Keratinocyte (primary cell): ENCODE results near the gene PCARE. TPM values are rescaled to one million over a fixed set of nuclear protein-coding genes. Genes with fewer than 3 reads are reported as not detected.

Source experiments
- DNase-seq: peaks from one replicate; pipeline ENCODE4 v3.0.0-alpha.2; 2011; ENCODE audit warnings: low read depth, missing footprints, low spot score
- FAIRE-seq: peaks from 2 replicates; lab custom pipeline; 2011; peaks lifted over from hg19 to GRCh38; lab: Jason Lieb, UNC
- H2AFZ ChIP-seq: 2 replicates; pipeline ENCODE4 v1.6.0; 2012; ENCODE audit warnings: low read length, control low read depth, inconsistent platforms; ENCODE audit not compliant: control insufficient read depth
- H3K27ac ChIP-seq: 2 replicates; pipeline ENCODE4 v1.5.1; 2011; ENCODE audit warnings: low read length; ENCODE audit not compliant: control insufficient read depth, insufficient read depth
- H3K27me3 ChIP-seq: 3 replicates; pipeline ENCODE4 v1.6.0; 2011; ENCODE audit warnings: low read length; ENCODE audit not compliant: control insufficient read depth, insufficient read depth; ENCODE audit errors: extremely low read depth
- H3K36me3 ChIP-seq, 2 experiments: 2 replicates in 1 of 2; 3 replicates in 1 of 2; pipeline ENCODE4 v1.5.1; 2011; ENCODE audit warnings: low read length in 2 of 2, mild to moderate bottlenecking in 1 of 2; ENCODE audit not compliant: control insufficient read depth in 2 of 2, insufficient read depth in 2 of 2; ENCODE audit errors: extremely low read depth in 1 of 2
- H3K4me1 ChIP-seq: 3 replicates; pipeline ENCODE4 v1.5.1; 2011; ENCODE audit warnings: low read length; ENCODE audit not compliant: control insufficient read depth, insufficient read depth; ENCODE audit errors: extremely low read depth
- H3K4me2 ChIP-seq: 3 replicates; pipeline ENCODE4 v1.6.0; 2011; ENCODE audit warnings: low read depth, low read length; ENCODE audit not compliant: control insufficient read depth, insufficient read depth; ENCODE audit errors: extremely low read depth
- H3K4me3 ChIP-seq, 3 experiments: fragments of 200-600 bp in 1 of 3; sonication (generic) in 1 of 3; 2 replicates in 2 of 3; 3 replicates in 1 of 3; pipeline ENCODE4 v1.5.1; 2011 to 2016; ENCODE audit warnings: low read length in 3 of 3, mild to moderate bottlenecking in 3 of 3, control low read depth in 2 of 3, inconsistent platforms in 1 of 3, low read depth in 1 of 3, mixed read lengths in 1 of 3, mixed run types in 1 of 3, moderate library complexity in 1 of 3; ENCODE audit not compliant: control insufficient read depth in 2 of 3, insufficient read depth in 2 of 3; ENCODE audit errors: extremely low read depth in 1 of 3
- H3K79me2 ChIP-seq: 2 replicates; pipeline ENCODE4 v1.6.0; 2012; ENCODE audit warnings: low read length; ENCODE audit not compliant: control insufficient read depth, insufficient read depth
- H3K9ac ChIP-seq: 3 replicates; pipeline ENCODE4 v1.6.0; 2011; ENCODE audit warnings: low read length; ENCODE audit not compliant: control insufficient read depth, insufficient read depth; ENCODE audit errors: extremely low read depth
- H3K9me1 ChIP-seq: 3 replicates; pipeline ENCODE4 v1.6.0; 2011; ENCODE audit warnings: low read length; ENCODE audit not compliant: control insufficient read depth, insufficient read depth; ENCODE audit errors: extremely low read depth
- H3K9me3 ChIP-seq: 2 replicates; pipeline ENCODE4 v1.5.1; 2012; ENCODE audit warnings: low read depth, low read length; ENCODE audit not compliant: control insufficient read depth
- H4K20me1 ChIP-seq: 3 replicates; pipeline ENCODE4 v1.6.0; 2011; ENCODE audit warnings: low read length; ENCODE audit not compliant: control insufficient read depth, insufficient read depth; ENCODE audit errors: extremely low read depth
- CTCF ChIP-seq, 3 experiments: IDR thresholded peaks in 1 of 3; conservative IDR thresholded peaks in 1 of 3; optimal IDR thresholded peaks in 1 of 3; 2 replicates in 2 of 3; 3 replicates in 1 of 3; pipeline versions ENCODE3 to v1.5.1; 2011; ENCODE audit warnings: low read length in 3 of 3, mild to moderate bottlenecking in 3 of 3, moderate library complexity in 2 of 3, control low read depth in 1 of 3, inconsistent platforms in 1 of 3; ENCODE audit not compliant: insufficient read depth in 2 of 3; ENCODE audit errors: extremely low read depth in 1 of 3
- EZH2 ChIP-seq: IDR thresholded peaks from one replicate; pipeline ENCODE4 v1.6.1; 2012; ENCODE audit warnings: inconsistent platforms, mild to moderate bottlenecking, low read length, moderate library complexity
- dilution Hi-C: fragments of 300-500 bp; cut with MboI; formaldehyde crosslinking; loops from one replicate; pipeline ENCODE4 v1.7.0; 2020; ENCODE audit warnings: low sequenced_read_pairs; ENCODE audit not compliant: extremely low pct_ligation_motif_present
- polyA plus RNA-seq, 5 experiments: library from polyadenylated mRNA; depleted of rRNA in 3 of 5; stranded (reverse) in 3 of 5; stranded (forward) in 1 of 5; unstranded in 1 of 5; fragments of >200 nt; gene quantifications; 1 replicate in 1 of 5; 2 replicates in 3 of 5; 3 replicates in 1 of 5; pipeline versions ENCODE4 v1.2.1 to v1.2.3, GENCODE V29; 2011 to 2012; ENCODE audit warnings: missing spikeins in 2 of 5, low read depth in 1 of 5, low replicate concordance in 1 of 5

PCARE gene
- polyA plus RNA-seq, 1 donor (not counting 4 experiments of a cell fraction or from before 2014, with no cell fraction given), result not detected

GRCh38 chr2:29014331-29014730 lies 60.0 kb downstream of the PCARE start:
- Histone ChIP-seq H3K4me1 (no peaks in the 10 kb centered on the region), H3K4me2 (no peak overlapping the region), H2AFZ (no peak overlapping the region), H3K36me3 (no peaks in the 10 kb centered on the region), H3K9me1 (no peaks in the 10 kb centered on the region), H3K27ac (no peak overlapping the region), H3K9me3 (no peaks in the 10 kb centered on the region), H3K27me3 (peaks cover 18% of the 10 kb centered on the region), H4K20me1 (no peaks in the 10 kb centered on the region), H3K79me2 (no peaks in the 10 kb centered on the region), H3K4me3 (no peak overlapping the region), H3K9ac (no peak overlapping the region)
- TF ChIP-seq EZH2, result no peak
- TF ChIP-seq CTCF (optimal IDR thresholded peaks at IDR 0.05 in 1 of 3, IDR thresholded peaks at IDR 0.05 in 1 of 3, conservative IDR thresholded peaks at IDR 0.05 in 1 of 3; ENCODE audit: extremely low read depth in 1 of 3, insufficient read depth in 2 of 3, low read length in 3 of 3), result no peak
- no peak for FAIRE-seq
- DNase-seq, result no peak
- dilution Hi-C loops, result no loop called here

GRCh38 chr2:29013057-29013780 lies 61.1 kb downstream of the PCARE start:
- DNase-seq (no peak), FAIRE-seq (no peak)
- no peak overlapping the region for H3K9ac ChIP-seq
- H2AFZ ChIP-seq, result no peak overlapping the region
- dilution Hi-C loops, result no loop called here
- no peaks in the 10 kb centered on the region for H3K9me1 ChIP-seq
- H3K4me1 ChIP-seq, result no peaks in the 10 kb centered on the region
- H3K79me2 ChIP-seq, result no peaks in the 10 kb centered on the region
- H3K9me3 ChIP-seq, result no peaks in the 10 kb centered on the region
- H4K20me1 ChIP-seq, result no peaks in the 10 kb centered on the region
- H3K4me3 ChIP-seq, result no peak overlapping the region
- H3K36me3 ChIP-seq, result no peaks in the 10 kb centered on the region
- no peak overlapping the region for H3K4me2 ChIP-seq
- H3K27me3 ChIP-seq, result peaks cover 18% of the 10 kb centered on the region
- no peak overlapping the region for H3K27ac ChIP-seq
- TF ChIP-seq EZH2, result no peak
- TF ChIP-seq CTCF (optimal IDR thresholded peaks at IDR 0.05 in 1 of 3, IDR thresholded peaks at IDR 0.05 in 1 of 3, conservative IDR thresholded peaks at IDR 0.05 in 1 of 3; ENCODE audit: extremely low read depth in 1 of 3, insufficient read depth in 2 of 3, low read length in 3 of 3), result peak in 1 of 3 experiments; percentile 34
